ENCODE measurements around the gene FOXP4.

GRCh38 chr6:41648921-41649320 is 102.7 kb downstream of the FOXP4 start:
- TF ChIP-seq CTCF (conservative IDR thresholded peaks at IDR 0.05 in 1 of 2, IDR thresholded peaks at IDR 0.05 in 1 of 2; ENCODE audit: low read depth in 1 of 2, low read length in 2 of 2) (no peak), EZH2 (IDR thresholded peaks at IDR 0.05; ENCODE audit: low read length, missing control alignments) (no peak)

Data from fibroblast of lung (primary cell).